GM18505 (cell line): Measurements from ENCODE around the gene STAM2.
A peak's percentile ranks its signal among the peaks of the same experiment; 100 is the strongest.
"Not testable (repeated sequence)": the region's sequence is repeated elsewhere in the genome, so short reads cannot be mapped to it uniquely, and the experiment has no call there.

Source experiments
- ATAC-seq: cut with Tn5 transposase; IDR thresholded peaks from one replicate; pipeline ENCODE4 v1.9.1; 2021; ENCODE audit not compliant: unreplicated experiment
- POLR2A ChIP-seq: IDR thresholded peaks from 4 replicates; pipeline ENCODE4 v1.6.1; 2011; ENCODE audit warnings: borderline replicate concordance; ENCODE audit not compliant: insufficient read depth, insufficient read length; ENCODE audit errors: extremely low read depth

The STAM2 gene

GRCh38 chr2:152183401-152184073 lies 8.0 kb upstream of the STAM2 start:
- TF ChIP-seq POLR2A, result no peak
- no peak for ATAC-seq

DNA sequence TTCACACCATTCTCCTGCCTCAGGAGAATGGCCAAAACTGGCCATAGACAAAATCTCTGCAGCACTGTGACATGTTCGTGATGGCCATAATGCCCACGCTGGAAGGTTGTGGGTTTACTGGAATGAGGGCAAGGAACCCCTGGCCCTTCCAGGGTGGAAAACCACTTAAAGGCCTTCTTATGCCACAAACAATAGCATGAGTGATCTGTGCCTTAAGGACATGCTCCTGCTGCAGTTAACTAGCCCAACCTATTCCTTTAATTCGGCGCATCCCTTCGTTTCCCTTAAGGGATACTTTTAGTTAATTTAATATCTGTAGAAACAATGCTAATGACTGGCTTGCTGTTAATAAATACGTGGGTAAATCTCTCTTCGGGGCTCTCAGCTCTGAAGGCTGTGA lies 2.1 kb upstream of the STAM2 start:
- not testable (repeated sequence) for ATAC-seq

DNA sequence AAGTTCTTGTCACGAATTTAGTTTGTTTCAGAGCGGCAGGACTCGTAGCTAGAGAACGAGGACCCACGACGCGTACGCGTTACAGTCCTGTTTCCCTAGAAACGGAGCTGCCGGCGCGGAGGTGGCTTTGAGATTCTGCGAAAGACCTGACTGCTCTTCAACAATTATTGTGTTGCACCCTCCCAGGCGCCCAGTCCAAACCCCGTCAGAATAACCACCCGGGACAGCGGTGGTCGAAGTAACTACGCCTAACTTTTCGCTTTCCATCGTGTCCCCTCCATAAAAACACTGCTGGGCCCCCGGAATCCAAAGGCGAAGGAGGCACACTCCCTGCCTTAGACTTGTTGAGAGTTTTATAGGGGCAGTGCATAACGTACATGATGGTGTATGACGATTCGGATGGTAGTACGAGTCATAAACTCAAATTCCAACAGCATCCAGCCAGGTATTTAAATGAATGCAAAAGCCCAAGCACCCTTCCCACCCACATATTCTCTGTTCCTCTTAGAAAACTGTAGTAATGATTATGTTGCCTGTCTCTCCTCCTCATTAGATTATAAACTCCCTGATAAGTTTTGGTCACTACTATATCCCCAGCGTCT lies 651 bp upstream of the STAM2 start:
- no peak for TF ChIP-seq POLR2A
- ATAC-seq, result peak; percentile 19

DNA sequence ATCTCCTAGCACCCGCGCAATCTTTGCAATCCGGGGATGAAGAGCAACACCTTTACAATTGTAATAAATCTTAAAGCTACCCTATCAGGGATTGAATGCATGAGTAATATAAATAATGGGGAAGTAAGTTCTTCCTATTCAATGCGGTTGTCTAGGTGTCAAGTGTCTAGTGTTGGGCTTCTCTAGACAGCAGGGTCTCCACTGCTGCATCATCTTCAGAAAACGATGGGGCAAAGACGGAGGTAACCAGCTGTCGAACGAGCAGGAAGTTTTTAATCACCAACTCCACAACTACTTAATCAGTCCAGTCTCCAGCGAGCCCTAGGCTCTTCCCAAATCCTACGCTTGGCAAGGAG lies 573 bp downstream of the STAM2 start:
- ATAC-seq, result peak; percentile 27
- no peak for TF ChIP-seq POLR2A

GRCh38 chr2:152174574-152174973 lies 989 bp downstream of the STAM2 start:
- ATAC-seq, result no peak
- TF ChIP-seq POLR2A, result no peak

- no peak for TF ChIP-seq POLR2A
- ATAC-seq, result no peak
Measured at GRCh38 chr2:152173831-152174230, 1.7 kb downstream of the STAM2 start.

GRCh38 chr2:152172201-152172785 lies 3.3 kb downstream of the STAM2 start:
- not testable (repeated sequence) for ATAC-seq

GRCh38 chr2:152171718-152172117 lies 3.8 kb downstream of the STAM2 start:
- TF ChIP-seq POLR2A, result no peak
- ATAC-seq, result no peak

DNA sequence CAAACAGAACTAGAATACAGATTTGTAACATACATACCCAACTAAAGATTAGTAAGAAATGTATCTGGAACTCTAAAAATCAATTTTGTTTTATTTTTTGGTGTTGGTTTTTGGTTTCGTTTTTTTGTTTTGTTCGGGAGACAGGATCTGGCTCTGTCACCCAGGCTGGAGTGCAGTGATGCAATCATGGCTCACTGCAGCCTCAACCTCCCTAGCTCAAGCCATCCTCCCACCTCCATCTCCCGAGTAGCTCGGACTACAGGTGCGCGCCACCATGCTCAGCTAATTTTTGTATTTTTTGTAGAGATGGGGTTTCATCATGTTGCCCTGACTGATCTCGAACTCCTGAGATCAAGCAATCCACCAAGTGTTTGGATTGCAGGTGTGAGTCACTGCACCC lies 6.4 kb downstream of the STAM2 start:
- not testable (repeated sequence) for ATAC-seq

DNA sequence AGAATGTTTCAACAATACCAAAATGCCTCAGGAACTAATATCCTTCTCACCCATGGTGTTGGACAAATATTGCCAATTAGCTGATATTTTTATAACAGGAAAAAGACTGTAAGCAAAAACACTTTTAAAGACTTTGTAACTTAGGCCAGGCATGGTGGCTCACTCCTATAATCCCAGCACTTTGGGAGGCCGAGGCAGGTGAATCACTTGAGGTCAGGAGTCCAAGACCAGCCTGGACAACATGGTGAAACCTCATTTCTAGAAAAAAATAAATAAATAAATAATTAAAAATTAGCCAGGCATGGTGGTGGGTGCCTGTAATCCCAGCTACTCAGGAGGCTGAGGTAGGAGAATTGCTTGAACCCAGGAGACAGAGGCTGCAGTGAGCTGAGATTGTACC lies 8.1 kb downstream of the STAM2 start:
- not testable (repeated sequence) for ATAC-seq

- ATAC-seq, result no peak
- TF ChIP-seq POLR2A, result no peak
Measured at GRCh38 chr2:152167065-152167464, 8.5 kb downstream of the STAM2 start.

GRCh38 chr2:152166633-152167032 lies 8.9 kb downstream of the STAM2 start:
- peak; percentile 76 for ATAC-seq
- TF ChIP-seq POLR2A, result no peak

- TF ChIP-seq POLR2A, result no peak
- peak; percentile 13 for ATAC-seq
Measured at GRCh38 chr2:152165780-152166179, 9.8 kb downstream of the STAM2 start.

DNA sequence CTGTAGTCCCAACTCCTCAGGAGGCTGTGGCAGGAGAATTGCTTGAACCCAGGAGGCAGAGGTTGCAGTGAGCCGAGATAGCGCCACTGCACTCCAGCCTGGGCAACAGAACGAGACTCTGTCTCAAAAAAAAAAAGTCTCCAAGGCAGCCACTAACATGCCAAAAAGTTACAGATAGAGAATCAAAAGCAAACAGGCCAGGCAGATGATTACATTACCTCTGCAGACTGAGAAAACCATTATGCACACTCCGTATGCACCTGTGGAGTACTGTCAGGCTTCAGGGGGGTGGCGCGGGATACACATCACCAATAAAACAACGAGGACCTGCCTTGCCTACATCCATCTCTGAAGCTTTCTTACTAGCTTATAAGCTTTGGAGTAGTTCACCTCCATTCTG lies 10.3 kb downstream of the STAM2 start:
- TF ChIP-seq POLR2A, result no peak
- ATAC-seq, result no peak

DNA sequence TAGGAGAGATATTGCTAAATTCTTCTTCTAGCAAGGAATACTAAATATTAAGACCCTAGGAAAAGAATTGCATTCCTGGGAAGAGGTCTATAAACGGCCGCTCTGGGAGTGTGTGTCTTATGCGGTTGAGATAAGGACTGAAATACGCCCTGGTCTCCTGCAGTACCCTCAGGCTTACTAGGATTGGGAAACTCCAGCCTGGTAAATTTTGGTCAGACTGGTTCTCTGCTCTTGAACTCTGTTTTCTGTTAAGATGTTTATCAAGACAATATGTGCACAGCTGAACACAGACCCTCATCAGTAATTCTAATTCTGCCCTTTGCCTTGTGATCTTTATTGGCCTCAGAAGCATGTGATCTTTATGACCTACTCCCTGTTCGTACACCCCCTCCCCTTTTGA lies 11.9 kb downstream of the STAM2 start:
- not testable (repeated sequence) for ATAC-seq
